ENCODE measurements around the gene TRIM52. TPM values are rescaled to one million over a fixed set of nuclear protein-coding genes. Genes with fewer than 3 reads are reported as not detected.
A peak's percentile ranks its signal among the peaks of the same experiment; 100 is the strongest.
"Not testable (repeated sequence)": the region's sequence is repeated elsewhere in the genome, so short reads cannot be mapped to it uniquely, and the experiment has no call there.

TRIM52 gene
- total and polyA plus RNA-seq, 9 of the 15 experiments (the other 6 are each of a cell fraction or from before 2014, with no cell fraction given): 3.3 to 21.9 (median 13.5) TPM

DNA sequence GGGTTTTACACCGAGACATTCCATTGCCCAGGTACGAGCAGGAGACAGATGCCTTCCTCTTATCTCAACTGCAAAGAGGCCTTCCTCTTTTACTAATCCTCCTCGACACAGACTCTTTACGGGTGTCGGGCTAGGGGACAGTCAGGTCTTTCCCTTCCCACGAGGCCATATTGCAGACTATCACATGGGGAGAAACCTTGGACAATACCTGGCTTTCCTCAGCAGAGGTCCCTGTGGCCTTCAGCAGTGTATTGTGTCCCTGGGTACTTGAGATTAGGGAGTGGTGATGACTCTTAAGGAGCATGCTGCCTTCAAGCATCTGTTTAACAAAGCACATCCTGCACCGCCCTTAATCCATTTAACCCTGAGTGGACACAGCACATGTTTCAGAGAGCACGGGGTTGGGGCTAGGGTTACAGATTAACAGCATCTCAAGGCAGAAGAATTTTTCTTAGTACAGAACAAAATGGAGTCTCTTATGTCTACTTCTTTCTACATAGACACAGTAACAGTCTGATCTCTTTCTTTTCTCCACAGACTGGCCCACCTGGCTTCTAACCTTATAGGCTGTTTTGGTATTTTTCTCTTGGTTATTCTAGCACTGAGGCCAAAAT is 6.5 kb upstream of the TRIM52 start (continued):
- TF ChIP-seq MAZ (CRISPR knock-in tag; conservative IDR thresholded peaks at IDR 0.05 in 1 of 2, IDR thresholded peaks at IDR 0.05 in 1 of 2) (peak in 1 of 2 experiments; percentile 20; a peak in 1 of 4 replicates), ZNF76 (CRISPR knock-in tag; IDR thresholded peaks at IDR 0.05; ENCODE audit: borderline replicate concordance) (peak; percentile 19; the same call in 1 of the 2 replicates), YY1 (IDR thresholded peaks at IDR 0.05; ENCODE audit: borderline replicate concordance in 1 of 3, control insufficient read depth in 1 of 3, extremely low read depth in 1 of 3, insufficient read depth in 3 of 3, insufficient read length in 1 of 3, insufficient replicate concordance in 2 of 3, low read depth in 1 of 3, low read length in 2 of 3) (peak in 1 of 3 experiments; percentile 58), ZEB2 (IDR thresholded peaks at IDR 0.05) (peak; percentile 51; the same call in 1 of the 2 replicates), CBFA2T2 (conservative IDR thresholded peaks at IDR 0.05) (peak; percentile 27; the same call in 1 of the 2 replicates), HDAC1 (IDR thresholded peaks at IDR 0.05) (peak in 1 of 2 experiments; percentile 34; a peak in 1 of 4 replicates), TEAD1 (CRISPR knock-in tag; IDR thresholded peaks at IDR 0.05) (peak in 1 of 2 experiments; percentile 45; a peak in 1 of 4 replicates), ZNF134 (CRISPR knock-in tag; conservative IDR thresholded peaks at IDR 0.05) (peak; percentile 33; the same call in 1 of the 2 replicates), L3MBTL2 (IDR thresholded peaks at IDR 0.05) (peak; percentile 63), DDX20 (tag; IDR thresholded peaks at IDR 0.05; ENCODE audit: low read depth) (peak; percentile 71; the same call in 1 of the 2 replicates), EP400 (IDR thresholded peaks at IDR 0.05) (peak; percentile 52; the same call in 1 of the 2 replicates), CTBP1 (IDR thresholded peaks at IDR 0.05; ENCODE audit: borderline replicate concordance) (peak; percentile 57; the same call in 1 of the 2 replicates), SMAD4 (CRISPR knock-in tag; conservative IDR thresholded peaks at IDR 0.05) (peak; percentile 78), PTRF (tag; IDR thresholded peaks at IDR 0.05) (peak; percentile 69; the same call in 1 of the 2 replicates)
- TF ChIP-seq, protein P1, sequence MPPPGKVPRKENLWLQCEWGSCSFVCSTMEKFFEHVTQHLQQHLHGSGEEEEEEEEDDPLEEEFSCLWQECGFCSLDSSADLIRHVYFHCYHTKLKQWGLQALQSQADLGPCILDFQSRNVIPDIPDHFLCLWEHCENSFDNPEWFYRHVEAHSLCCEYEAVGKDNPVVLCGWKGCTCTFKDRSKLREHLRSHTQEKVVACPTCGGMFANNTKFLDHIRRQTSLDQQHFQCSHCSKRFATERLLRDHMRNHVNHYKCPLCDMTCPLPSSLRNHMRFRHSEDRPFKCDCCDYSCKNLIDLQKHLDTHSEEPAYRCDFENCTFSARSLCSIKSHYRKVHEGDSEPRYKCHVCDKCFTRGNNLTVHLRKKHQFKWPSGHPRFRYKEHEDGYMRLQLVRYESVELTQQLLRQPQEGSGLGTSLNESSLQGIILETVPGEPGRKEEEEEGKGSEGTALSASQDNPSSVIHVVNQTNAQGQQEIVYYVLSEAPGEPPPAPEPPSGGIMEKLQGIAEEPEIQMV (tag; conservative IDR thresholded peaks at IDR 0.05; ENCODE audit: low read depth): peak; percentile 36; the same call in 1 of the 2 replicates
- TF ChIP-seq, protein P2, sequence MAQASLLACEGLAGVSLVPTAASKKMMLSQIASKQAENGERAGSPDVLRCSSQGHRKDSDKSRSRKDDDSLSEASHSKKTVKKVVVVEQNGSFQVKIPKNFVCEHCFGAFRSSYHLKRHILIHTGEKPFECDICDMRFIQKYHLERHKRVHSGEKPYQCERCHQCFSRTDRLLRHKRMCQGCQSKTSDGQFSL (CRISPR knock-in tag; IDR thresholded peaks at IDR 0.05): not testable (repeated sequence)
- TF ChIP-seq, protein P2 (tag; IDR thresholded peaks at IDR 0.05): peak in 1 of 2 experiments; percentile 75; a peak in 1 of 4 replicates
- TF ChIP-seq, protein P3, sequence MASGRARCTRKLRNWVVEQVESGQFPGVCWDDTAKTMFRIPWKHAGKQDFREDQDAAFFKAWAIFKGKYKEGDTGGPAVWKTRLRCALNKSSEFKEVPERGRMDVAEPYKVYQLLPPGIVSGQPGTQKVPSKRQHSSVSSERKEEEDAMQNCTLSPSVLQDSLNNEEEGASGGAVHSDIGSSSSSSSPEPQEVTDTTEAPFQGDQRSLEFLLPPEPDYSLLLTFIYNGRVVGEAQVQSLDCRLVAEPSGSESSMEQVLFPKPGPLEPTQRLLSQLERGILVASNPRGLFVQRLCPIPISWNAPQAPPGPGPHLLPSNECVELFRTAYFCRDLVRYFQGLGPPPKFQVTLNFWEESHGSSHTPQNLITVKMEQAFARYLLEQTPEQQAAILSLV (tag; IDR thresholded peaks at IDR 0.05): peak; percentile 72; the same call in 1 of the 2 replicates
